Measurements from ENCODE around the gene COL4A4. TPM values are rescaled to one million over a fixed set of nuclear protein-coding genes. Genes with fewer than 3 reads are reported as not detected.

COL4A4 gene
- total and polyA plus RNA-seq, 2 of the 13 experiments (the other 11 are each of a cell fraction or from before 2014, with no cell fraction given): not detected

GRCh38 chr2:227124811-227125210 is 39.2 kb downstream of the COL4A4 start (continued):
- TF ChIP-seq AFF4 (CRISPR knock-in tag; IDR thresholded peaks at IDR 0.05) (no peak), NFIC (IDR thresholded peaks at IDR 0.05; ENCODE audit: low read length) (no peak), ZNF292 (CRISPR knock-in tag; IDR thresholded peaks at IDR 0.05; ENCODE audit: borderline replicate concordance, low read depth) (no peak), SAFB2 (CRISPR knock-in tag; IDR thresholded peaks at IDR 0.05; ENCODE audit: borderline replicate concordance, low read depth) (no peak), ZNF891 (CRISPR knock-in tag; IDR thresholded peaks at IDR 0.05) (no peak), ZNF768 (CRISPR knock-in tag; IDR thresholded peaks at IDR 0.05) (no peak), SRF (IDR thresholded peaks at IDR 0.05; ENCODE audit: low read depth, low read length) (no peak), GLI4 (CRISPR knock-in tag; IDR thresholded peaks at IDR 0.05; ENCODE audit: borderline replicate concordance) (no peak), ZNF773 (CRISPR knock-in tag; IDR thresholded peaks at IDR 0.05; ENCODE audit: borderline replicate concordance) (no peak), SOX6 (IDR thresholded peaks at IDR 0.05) (no peak), SOX6 (CRISPR knock-in tag; IDR thresholded peaks at IDR 0.05) (no peak), ZNF251 (CRISPR knock-in tag; IDR thresholded peaks at IDR 0.05) (no peak), ZNF317 (CRISPR knock-in tag; IDR thresholded peaks at IDR 0.05) (no peak)
- TF ChIP-seq, protein P1, sequence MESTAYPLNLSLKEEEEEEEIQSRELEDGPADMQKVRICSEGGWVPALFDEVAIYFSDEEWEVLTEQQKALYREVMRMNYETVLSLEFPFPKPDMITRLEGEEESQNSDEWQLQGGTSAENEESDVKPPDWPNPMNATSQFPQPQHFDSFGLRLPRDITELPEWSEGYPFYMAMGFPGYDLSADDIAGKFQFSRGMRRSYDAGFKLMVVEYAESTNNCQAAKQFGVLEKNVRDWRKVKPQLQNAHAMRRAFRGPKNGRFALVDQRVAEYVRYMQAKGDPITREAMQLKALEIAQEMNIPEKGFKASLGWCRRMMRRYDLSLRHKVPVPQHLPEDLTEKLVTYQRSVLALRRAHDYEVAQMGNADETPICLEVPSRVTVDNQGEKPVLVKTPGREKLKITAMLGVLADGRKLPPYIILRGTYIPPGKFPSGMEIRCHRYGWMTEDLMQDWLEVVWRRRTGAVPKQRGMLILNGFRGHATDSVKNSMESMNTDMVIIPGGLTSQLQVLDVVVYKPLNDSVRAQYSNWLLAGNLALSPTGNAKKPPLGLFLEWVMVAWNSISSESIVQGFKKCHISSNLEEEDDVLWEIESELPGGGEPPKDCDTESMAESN (CRISPR knock-in tag; conservative IDR thresholded peaks at IDR 0.05): no peak
- TF ChIP-seq, protein P2, sequence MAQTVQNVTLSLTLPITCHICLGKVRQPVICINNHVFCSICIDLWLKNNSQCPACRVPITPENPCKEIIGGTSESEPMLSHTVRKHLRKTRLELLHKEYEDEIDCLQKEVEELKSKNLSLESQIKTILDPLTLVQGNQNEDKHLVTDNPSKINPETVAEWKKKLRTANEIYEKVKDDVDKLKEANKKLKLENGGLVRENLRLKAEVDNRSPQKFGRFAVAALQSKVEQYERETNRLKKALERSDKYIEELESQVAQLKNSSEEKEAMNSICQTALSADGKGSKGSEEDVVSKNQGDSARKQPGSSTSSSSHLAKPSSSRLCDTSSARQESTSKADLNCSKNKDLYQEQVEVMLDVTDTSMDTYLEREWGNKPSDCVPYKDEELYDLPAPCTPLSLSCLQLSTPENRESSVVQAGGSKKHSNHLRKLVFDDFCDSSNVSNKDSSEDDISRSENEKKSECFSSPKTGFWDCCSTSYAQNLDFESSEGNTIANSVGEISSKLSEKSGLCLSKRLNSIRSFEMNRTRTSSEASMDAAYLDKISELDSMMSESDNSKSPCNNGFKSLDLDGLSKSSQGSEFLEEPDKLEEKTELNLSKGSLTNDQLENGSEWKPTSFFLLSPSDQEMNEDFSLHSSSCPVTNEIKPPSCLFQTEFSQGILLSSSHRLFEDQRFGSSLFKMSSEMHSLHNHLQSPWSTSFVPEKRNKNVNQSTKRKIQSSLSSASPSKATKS (CRISPR knock-in tag; IDR thresholded peaks at IDR 0.05): no peak

All from HepG2 (cell line).